ENCODE results near the gene ADPRHL1.

ADPRHL1 gene

GRCh38 chr13:113413178-113413897, 40.0 kb downstream of the ADPRHL1 start:
- no peak for DNase-seq

- DNase-seq: no peak
Measured at GRCh38 chr13:113412440-113412839, 40.8 kb downstream of the ADPRHL1 start.

- no peak for DNase-seq
Measured at GRCh38 chr13:113411216-113412023, 41.9 kb downstream of the ADPRHL1 start.

- no peak for DNase-seq
Measured at GRCh38 chr13:113410472-113411201, 42.7 kb downstream of the ADPRHL1 start.

GRCh38 chr13:113408562-113408961, 44.7 kb downstream of the ADPRHL1 start:
- DNase-seq: no peak

- DNase-seq: no peak
Measured at GRCh38 chr13:113407531-113408393, 45.5 kb downstream of the ADPRHL1 start.

GRCh38 chr13:113407103-113407530, 46.2 kb downstream of the ADPRHL1 start:
- DNase-seq: no peak

GRCh38 chr13:113406321-113407102, 46.8 kb downstream of the ADPRHL1 start:
- DNase-seq: no peak

- no peak for DNase-seq
Measured at GRCh38 chr13:113405481-113406300, 47.6 kb downstream of the ADPRHL1 start.

- DNase-seq: no peak
Measured at GRCh38 chr13:113404723-113405471, 48.4 kb downstream of the ADPRHL1 start.

GRCh38 chr13:113404366-113404722, 48.9 kb downstream of the ADPRHL1 start:
- no peak for DNase-seq

- no peak for DNase-seq
Measured at GRCh38 chr13:113403255-113404104, 49.8 kb downstream of the ADPRHL1 start.

GRCh38 chr13:113402471-113403254, 50.6 kb downstream of the ADPRHL1 start:
- DNase-seq: no peak

- no peak for DNase-seq
Measured at GRCh38 chr13:113401452-113402415, 51.6 kb downstream of the ADPRHL1 start.

- no peak for DNase-seq
Measured at GRCh38 chr13:113400621-113401451, 52.5 kb downstream of the ADPRHL1 start.

GRCh38 chr13:113399755-113400149, 53.5 kb downstream of the ADPRHL1 start:
- no peak for DNase-seq
